ENCODE measurements around the gene RPL36. TPM values are rescaled to one million over a fixed set of nuclear protein-coding genes. Genes with fewer than 3 reads are reported as not detected.

RPL36 gene
- polyA plus RNA-seq, 1 of the 3 experiments (the other 2 are of a cell fraction), result 1,383 TPM

DNA sequence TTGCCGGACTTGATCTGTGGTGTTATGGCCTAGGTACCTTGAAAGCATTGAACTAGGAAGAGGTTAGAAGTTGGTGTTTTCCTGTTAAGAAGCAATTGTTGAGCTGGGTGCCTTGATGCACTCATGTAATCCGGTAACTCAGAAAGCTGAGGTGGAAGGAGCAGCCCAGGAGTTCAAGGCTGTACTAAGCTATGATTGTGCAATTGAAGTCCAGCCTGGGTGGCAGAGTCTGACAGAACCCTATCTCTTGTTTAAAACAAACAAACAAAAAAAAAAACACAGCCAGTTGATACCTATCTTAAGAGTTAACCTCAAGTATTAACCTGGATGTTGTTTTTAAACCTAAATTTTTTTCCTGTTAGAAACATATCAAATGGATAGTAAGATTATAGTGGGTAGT, 47.9 kb upstream of the RPL36 start:
- H3K9ac ChIP-seq, result no peak overlapping the region
- H3K4me1 ChIP-seq (ENCODE audit: control insufficient read depth in 1 of 2, insufficient read depth in 2 of 2, low read depth in 1 of 2, low read length in 1 of 2), result no peaks in the 10 kb centered on the region
- POLR2A ChIA-PET, result no interaction called here
- H3K9me2 ChIP-seq, result no peaks in the 10 kb centered on the region
- no peak overlapping the region for H2AFZ ChIP-seq (ENCODE audit: low read depth)
- no peaks in the 10 kb centered on the region for H3K27me3 ChIP-seq (ENCODE audit: insufficient read depth)
- H3K9me3 ChIP-seq, result no peaks in the 10 kb centered on the region
- TF ChIP-seq RAD21 (IDR thresholded peaks at IDR 0.05; ENCODE audit: low read length) (no peak), USF1 (IDR thresholded peaks at IDR 0.05; ENCODE audit: borderline replicate concordance, low read depth) (no peak), SIN3A (IDR thresholded peaks at IDR 0.05; ENCODE audit: borderline replicate concordance, low read depth, low read length) (no peak), USF2 (IDR thresholded peaks at IDR 0.05; ENCODE audit: borderline replicate concordance, low read depth, low read length) (no peak), MEF2A (IDR thresholded peaks at IDR 0.05; ENCODE audit: borderline replicate concordance, low read depth) (no peak), PBX3 (IDR thresholded peaks at IDR 0.05) (no peak), SMC3 (IDR thresholded peaks at IDR 0.05; ENCODE audit: low read depth, low read length) (no peak), ZBTB33 (IDR thresholded peaks at IDR 0.05; ENCODE audit: borderline replicate concordance, low read depth) (no peak), EP300 (IDR thresholded peaks at IDR 0.05; ENCODE audit: borderline replicate concordance in 1 of 2, low read depth in 1 of 2, low read length in 1 of 2) (no peak), TEAD4 (IDR thresholded peaks at IDR 0.05; ENCODE audit: borderline replicate concordance, insufficient read depth) (no peak), GATA2 (CRISPR knock-in tag; IDR thresholded peaks at IDR 0.05) (no peak), POLR2AphosphoS5 (IDR thresholded peaks at IDR 0.05; ENCODE audit: low read depth, low read length) (no peak), FOSL2 (IDR thresholded peaks at IDR 0.05; ENCODE audit: borderline replicate concordance, low read depth) (no peak), RCOR1 (IDR thresholded peaks at IDR 0.05; ENCODE audit: low read length) (no peak), JUND (IDR thresholded peaks at IDR 0.05) (no peak), ELF1 (IDR thresholded peaks at IDR 0.05) (no peak)
- TF ChIP-seq, protein P1, sequence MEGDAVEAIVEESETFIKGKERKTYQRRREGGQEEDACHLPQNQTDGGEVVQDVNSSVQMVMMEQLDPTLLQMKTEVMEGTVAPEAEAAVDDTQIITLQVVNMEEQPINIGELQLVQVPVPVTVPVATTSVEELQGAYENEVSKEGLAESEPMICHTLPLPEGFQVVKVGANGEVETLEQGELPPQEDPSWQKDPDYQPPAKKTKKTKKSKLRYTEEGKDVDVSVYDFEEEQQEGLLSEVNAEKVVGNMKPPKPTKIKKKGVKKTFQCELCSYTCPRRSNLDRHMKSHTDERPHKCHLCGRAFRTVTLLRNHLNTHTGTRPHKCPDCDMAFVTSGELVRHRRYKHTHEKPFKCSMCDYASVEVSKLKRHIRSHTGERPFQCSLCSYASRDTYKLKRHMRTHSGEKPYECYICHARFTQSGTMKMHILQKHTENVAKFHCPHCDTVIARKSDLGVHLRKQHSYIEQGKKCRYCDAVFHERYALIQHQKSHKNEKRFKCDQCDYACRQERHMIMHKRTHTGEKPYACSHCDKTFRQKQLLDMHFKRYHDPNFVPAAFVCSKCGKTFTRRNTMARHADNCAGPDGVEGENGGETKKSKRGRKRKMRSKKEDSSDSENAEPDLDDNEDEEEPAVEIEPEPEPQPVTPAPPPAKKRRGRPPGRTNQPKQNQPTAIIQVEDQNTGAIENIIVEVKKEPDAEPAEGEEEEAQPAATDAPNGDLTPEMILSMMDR (IDR thresholded peaks at IDR 0.05), result no peak
- TF ChIP-seq, protein P2, sequence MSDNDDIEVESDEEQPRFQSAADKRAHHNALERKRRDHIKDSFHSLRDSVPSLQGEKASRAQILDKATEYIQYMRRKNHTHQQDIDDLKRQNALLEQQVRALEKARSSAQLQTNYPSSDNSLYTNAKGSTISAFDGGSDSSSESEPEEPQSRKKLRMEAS (IDR thresholded peaks at IDR 0.05; ENCODE audit: low read depth), result no peak
- TF ChIP-seq, protein P3, sequence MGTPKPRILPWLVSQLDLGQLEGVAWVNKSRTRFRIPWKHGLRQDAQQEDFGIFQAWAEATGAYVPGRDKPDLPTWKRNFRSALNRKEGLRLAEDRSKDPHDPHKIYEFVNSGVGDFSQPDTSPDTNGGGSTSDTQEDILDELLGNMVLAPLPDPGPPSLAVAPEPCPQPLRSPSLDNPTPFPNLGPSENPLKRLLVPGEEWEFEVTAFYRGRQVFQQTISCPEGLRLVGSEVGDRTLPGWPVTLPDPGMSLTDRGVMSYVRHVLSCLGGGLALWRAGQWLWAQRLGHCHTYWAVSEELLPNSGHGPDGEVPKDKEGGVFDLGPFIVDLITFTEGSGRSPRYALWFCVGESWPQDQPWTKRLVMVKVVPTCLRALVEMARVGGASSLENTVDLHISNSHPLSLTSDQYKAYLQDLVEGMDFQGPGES (IDR thresholded peaks at IDR 0.05; ENCODE audit: low read depth, low read length), result no peak
- no peak overlapping the region for H3K27ac ChIP-seq (ENCODE audit: low read depth in 2 of 2, low read length in 1 of 2)
- H3K36me3 ChIP-seq (replicated peaks in 1 of 2; ENCODE audit: control insufficient read depth in 1 of 2, insufficient read depth in 2 of 2, low read length in 1 of 2), result peaks cover 44 to 49% of the 10 kb centered on the region in 2 experiments
- 97% methylated on average over 2 of the region's 2 CpGs for WGBS (ENCODE audit: low lambda C conversion rate)
- H3K4me3 ChIP-seq (ENCODE audit: low read depth in 2 of 2, low read length in 1 of 2), result no peak overlapping the region
- DNase-seq, result no peak
- CTCF ChIA-PET, result no interaction called here
- H3K4me2 ChIP-seq, result no peak overlapping the region
- peaks cover 98% of the 10 kb centered on the region for H3K79me2 ChIP-seq (ENCODE audit: insufficient read depth)
- H4K20me1 ChIP-seq (ENCODE audit: insufficient read depth), result peaks cover 92% of the 10 kb centered on the region
- peaks cover 13% of the 10 kb centered on the region for H3F3A ChIP-seq (replicated peaks; ENCODE audit: insufficient read depth)
